Measurements from ENCODE around the gene AXL.

Gene AXL

GRCh38 chr19:41304706-41305483, 85.9 kb downstream of the AXL start:
- Histone ChIP-seq H3K36me3 (ENCODE audit: insufficient read depth, low read length) (peaks cover 79% of the 10 kb centered on the region), H3K9me3 (ENCODE audit: low read depth, low read length) (no peaks in the 10 kb centered on the region), H3K27ac (no peak overlapping the region), H3K4me3 (no peak overlapping the region), H3K9ac (ENCODE audit: insufficient read length) (no peak overlapping the region)
- TF ChIP-seq POLR2AphosphoS5 (IDR thresholded peaks at IDR 0.05; ENCODE audit: borderline replicate concordance, low read depth, low read length): no peak
- no peak for TF ChIP-seq FOXP2 (optimal IDR thresholded peaks at IDR 0.05; ENCODE audit: control extremely low read depth, extremely low read length, insufficient read depth)
- TF ChIP-seq EZH2 (IDR thresholded peaks at IDR 0.05): no peak
- no peak for DNase-seq (ENCODE audit: low read depth, low spot score)

DNA sequence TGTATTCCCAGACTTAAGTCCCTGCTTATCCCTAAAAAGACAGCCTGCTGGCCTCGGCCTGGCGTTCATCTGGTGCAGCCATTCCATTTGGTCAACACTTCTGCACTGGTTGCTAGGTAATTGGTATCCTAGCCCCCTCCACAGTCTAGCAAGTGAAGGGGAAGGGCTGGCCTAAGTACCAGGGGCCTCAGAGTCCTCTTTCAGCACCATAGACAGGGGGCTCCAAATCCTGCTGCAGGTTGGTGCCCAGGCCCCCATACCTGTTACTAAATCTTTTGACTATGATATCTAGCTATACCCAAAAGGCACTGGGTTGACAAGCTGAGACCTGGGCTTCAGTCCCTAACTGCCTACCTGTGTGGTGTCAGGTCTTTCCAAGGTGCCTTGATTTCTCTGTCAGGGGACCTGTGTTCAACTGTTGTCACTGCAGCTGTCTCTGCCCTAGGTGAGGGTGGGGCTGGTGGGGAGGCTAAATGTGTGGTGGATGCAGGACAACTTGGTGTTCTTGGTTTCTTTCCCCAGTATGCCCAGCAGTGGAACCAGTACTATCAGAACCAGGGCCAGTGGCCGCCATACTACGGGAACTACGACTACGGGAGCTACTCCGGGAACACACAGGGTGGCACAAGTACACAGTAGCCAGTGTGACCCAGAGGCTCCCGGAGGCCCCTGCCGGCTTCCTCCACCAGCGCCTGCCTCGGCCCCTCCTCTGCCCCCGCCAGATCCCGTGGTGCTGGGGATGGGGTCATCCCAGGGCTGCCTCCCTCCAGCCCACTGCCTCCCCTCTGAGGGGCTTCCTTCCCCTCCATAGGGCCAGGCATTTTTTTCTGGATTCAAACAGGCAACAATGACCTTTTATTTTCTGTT, 87.1 kb downstream of the AXL start:
- peak overlapping the region; percentile 87 for H3K27ac ChIP-seq
- TF ChIP-seq POLR2AphosphoS5 (IDR thresholded peaks at IDR 0.05; ENCODE audit: borderline replicate concordance, low read depth, low read length): no peak
- TF ChIP-seq EZH2 (IDR thresholded peaks at IDR 0.05): no peak
- TF ChIP-seq FOXP2 (optimal IDR thresholded peaks at IDR 0.05; ENCODE audit: control extremely low read depth, extremely low read length, insufficient read depth): no peak
- no peak overlapping the region for H3K4me3 ChIP-seq
- no peaks in the 10 kb centered on the region for H3K9me3 ChIP-seq (ENCODE audit: low read depth, low read length)
- H3K9ac ChIP-seq (ENCODE audit: insufficient read length): no peak overlapping the region
- peaks cover 66% of the 10 kb centered on the region for H3K36me3 ChIP-seq (ENCODE audit: insufficient read depth, low read length)
- no peak for DNase-seq (ENCODE audit: low read depth, low spot score)

DNA sequence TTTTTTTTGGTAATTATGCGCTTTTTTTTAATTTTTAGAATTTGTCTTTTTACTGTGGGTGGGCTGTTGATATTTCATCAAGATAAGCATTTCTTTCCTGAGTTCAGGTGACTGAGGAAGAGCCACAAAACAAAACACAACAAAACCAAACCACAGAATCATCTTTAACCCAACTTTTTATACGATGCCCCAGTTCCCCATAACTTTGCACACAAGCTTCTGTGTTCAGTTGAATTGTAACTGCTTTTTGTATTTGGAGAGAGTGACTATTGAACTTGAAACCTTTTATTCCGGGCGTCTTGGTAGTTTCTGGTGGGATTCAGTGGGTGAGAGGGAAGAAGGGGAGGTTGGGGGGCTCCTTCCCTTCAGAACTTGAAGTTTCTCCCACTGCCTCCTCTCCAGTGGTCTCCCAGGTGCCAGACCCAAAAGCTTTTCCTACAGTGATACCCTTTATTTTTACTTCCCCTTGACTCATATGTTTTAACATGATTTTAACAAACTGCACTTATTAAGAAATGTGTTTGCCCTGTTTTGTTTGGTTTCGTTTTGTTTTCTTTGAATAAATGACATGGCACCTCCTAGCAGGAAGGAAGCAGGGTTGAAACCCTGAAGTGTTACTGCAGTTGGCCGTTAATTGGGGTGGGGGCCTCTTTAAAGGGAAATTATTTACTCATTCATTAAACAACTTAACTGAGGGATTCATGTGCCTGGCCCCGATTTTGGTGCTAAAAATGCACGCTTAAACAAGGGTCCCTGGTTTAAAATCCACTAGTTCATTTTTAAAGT, 88.3 kb downstream of the AXL start:
- Histone ChIP-seq H3K4me3 (no peak overlapping the region), H3K9me3 (ENCODE audit: low read depth, low read length) (no peaks in the 10 kb centered on the region), H3K27ac (peak overlapping the region; percentile 87), H3K36me3 (ENCODE audit: insufficient read depth, low read length) (peaks cover 55% of the 10 kb centered on the region), H3K9ac (ENCODE audit: insufficient read length) (peak overlapping the region; percentile 4)
- TF ChIP-seq EZH2 (IDR thresholded peaks at IDR 0.05) (no peak), FOXP2 (optimal IDR thresholded peaks at IDR 0.05; ENCODE audit: control extremely low read depth, extremely low read length, insufficient read depth) (no peak), POLR2AphosphoS5 (IDR thresholded peaks at IDR 0.05; ENCODE audit: borderline replicate concordance, low read depth, low read length) (no peak)
- no peak for DNase-seq (ENCODE audit: low read depth, low spot score)

DNA sequence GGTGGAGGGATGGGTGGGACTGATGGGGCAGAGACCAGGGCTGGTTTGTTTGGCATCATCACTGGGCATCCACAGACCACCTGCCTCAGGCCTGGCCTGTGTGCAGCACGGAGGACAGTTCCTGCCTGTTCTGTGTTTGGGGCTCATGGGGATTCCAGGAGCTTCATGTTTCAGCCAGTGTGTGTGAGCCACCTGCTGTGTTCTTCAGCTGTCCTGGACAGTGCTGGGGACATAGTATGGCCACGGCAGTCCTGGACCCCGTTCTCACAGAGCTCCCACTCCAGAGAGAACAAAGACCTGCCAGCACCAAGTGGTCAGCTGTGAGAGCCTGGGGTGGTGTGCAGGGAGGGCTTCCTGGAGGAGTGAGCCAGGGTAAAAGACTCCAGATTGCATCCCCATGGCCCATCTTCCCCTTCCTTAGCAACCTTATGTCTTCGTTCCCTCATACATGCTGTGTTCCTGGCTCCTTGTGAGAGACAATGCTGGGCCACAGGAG, 89.0 kb downstream of the AXL start:
- H3K36me3 ChIP-seq (ENCODE audit: insufficient read depth, low read length): peaks cover 55% of the 10 kb centered on the region
- no peak for TF ChIP-seq FOXP2 (optimal IDR thresholded peaks at IDR 0.05; ENCODE audit: control extremely low read depth, extremely low read length, insufficient read depth)
- TF ChIP-seq POLR2AphosphoS5 (IDR thresholded peaks at IDR 0.05; ENCODE audit: borderline replicate concordance, low read depth, low read length): no peak
- no peak for TF ChIP-seq EZH2 (IDR thresholded peaks at IDR 0.05)
- peak overlapping the region; percentile 87 for H3K27ac ChIP-seq
- no peak overlapping the region for H3K9ac ChIP-seq (ENCODE audit: insufficient read length)
- no peaks in the 10 kb centered on the region for H3K9me3 ChIP-seq (ENCODE audit: low read depth, low read length)
- no peak overlapping the region for H3K4me3 ChIP-seq
- DNase-seq (ENCODE audit: low read depth, low spot score): no peak

DNA sequence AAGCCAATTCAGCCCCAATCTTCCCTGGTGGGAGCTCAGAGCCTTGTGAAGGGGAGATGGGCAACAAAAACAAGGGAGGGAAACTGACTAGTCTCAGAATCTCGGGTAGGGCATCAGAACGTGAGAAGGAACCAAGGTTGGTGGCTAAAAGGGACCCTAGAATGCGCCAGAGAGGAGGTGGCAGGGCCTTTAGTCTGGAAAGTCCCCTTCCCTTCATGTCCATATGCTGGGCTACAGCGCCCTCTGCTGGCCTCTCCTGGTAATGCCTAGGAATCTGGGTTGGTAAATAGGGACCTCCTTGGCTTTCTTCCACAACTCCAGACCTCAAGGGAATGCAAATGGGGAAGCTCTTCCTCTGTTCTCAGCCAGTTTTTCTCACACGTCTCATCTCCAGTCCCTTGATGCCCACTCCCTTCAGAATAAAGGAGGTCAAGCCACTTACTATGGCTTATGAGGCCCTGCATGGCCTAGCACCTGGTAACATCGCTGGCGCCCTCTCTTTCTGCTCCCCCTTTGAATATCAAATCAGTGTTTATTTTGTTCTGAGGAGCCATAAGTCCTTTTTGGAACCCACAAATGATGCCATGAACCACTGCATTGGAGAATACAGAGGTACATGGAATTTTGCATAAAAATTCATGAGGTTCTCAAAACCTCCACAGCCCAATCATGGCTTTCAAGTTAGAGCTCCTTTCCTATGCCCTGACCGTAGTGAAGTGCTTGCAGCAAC, 89.6 kb downstream of the AXL start:
- TF ChIP-seq FOXP2 (optimal IDR thresholded peaks at IDR 0.05; ENCODE audit: control extremely low read depth, extremely low read length, insufficient read depth) (no peak), EZH2 (IDR thresholded peaks at IDR 0.05) (no peak), POLR2AphosphoS5 (IDR thresholded peaks at IDR 0.05; ENCODE audit: borderline replicate concordance, low read depth, low read length) (no peak; the same call in 1 of the 2 replicates)
- Histone ChIP-seq H3K36me3 (ENCODE audit: insufficient read depth, low read length) (peaks cover 53% of the 10 kb centered on the region), H3K9me3 (ENCODE audit: low read depth, low read length) (no peaks in the 10 kb centered on the region), H3K4me3 (no peak overlapping the region), H3K9ac (ENCODE audit: insufficient read length) (no peak overlapping the region), H3K27ac (peak overlapping the region; percentile 95)
- DNase-seq (ENCODE audit: low read depth, low spot score): peak; percentile 91

DNA sequence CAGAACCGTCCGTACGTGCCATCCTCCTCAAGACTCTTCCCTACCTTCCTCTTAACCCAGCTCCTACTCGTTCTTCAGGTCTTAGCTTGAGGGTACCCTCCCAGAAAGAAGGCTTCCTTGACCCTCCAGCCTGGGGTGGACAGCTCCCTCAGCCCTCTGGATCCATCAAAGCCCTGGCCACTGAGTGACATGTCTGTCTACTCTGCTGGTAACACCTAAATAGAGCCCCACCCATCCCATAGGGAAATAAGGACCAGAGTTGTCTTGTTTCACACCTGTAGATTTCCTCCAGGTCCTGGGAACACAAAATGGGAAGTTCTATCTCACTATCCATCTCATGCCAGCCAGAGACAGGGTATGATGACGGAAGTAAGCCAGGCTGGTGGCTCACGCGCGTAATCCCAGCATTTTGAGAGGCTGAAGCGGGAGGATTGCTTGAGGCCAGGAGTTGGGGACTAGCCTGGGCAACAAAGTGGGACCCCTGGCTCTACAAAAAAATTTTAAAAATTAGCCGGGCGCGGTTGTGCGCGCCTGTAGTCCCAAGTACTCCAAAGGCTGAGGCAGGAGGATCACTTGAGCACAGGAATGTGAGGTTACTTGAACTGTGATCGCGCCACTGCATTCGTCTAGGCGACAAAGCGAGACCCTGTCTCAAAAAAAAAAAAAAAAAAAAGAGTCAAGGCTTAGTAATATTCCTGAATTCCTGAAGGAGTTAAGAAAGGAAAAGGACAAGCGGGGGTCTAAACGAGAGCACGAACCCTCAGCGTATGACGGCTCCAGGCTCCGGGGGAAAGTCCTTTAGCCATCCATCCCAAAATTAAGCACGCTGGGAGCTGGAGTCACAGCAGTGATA, 90.4 kb downstream of the AXL start:
- H3K9ac ChIP-seq (ENCODE audit: insufficient read length): peak overlapping the region; percentile 96
- DNase-seq (ENCODE audit: low read depth, low spot score): no peak

More for the DNA sequence above, 90.4 kb downstream of the AXL start:
- peak overlapping the region; percentile 95 for H3K27ac ChIP-seq
- H3K9me3 ChIP-seq (ENCODE audit: low read depth, low read length): no peaks in the 10 kb centered on the region
- H3K36me3 ChIP-seq (ENCODE audit: insufficient read depth, low read length): peaks cover 52% of the 10 kb centered on the region
- TF ChIP-seq EZH2 (IDR thresholded peaks at IDR 0.05) (no peak), POLR2AphosphoS5 (IDR thresholded peaks at IDR 0.05; ENCODE audit: borderline replicate concordance, low read depth, low read length) (no peak; the same call in 1 of the 2 replicates), FOXP2 (optimal IDR thresholded peaks at IDR 0.05; ENCODE audit: control extremely low read depth, extremely low read length, insufficient read depth) (no peak)
- peak overlapping the region; percentile 98 for H3K4me3 ChIP-seq
